ENCODE measurements around the gene WDR5. TPM values are rescaled to one million over a fixed set of nuclear protein-coding genes. Genes with fewer than 3 reads are reported as not detected.

Gene WDR5
- total and polyA plus RNA-seq, 4 donors, result 15.7 to 27.3 (median 21.6) TPM

DNA sequence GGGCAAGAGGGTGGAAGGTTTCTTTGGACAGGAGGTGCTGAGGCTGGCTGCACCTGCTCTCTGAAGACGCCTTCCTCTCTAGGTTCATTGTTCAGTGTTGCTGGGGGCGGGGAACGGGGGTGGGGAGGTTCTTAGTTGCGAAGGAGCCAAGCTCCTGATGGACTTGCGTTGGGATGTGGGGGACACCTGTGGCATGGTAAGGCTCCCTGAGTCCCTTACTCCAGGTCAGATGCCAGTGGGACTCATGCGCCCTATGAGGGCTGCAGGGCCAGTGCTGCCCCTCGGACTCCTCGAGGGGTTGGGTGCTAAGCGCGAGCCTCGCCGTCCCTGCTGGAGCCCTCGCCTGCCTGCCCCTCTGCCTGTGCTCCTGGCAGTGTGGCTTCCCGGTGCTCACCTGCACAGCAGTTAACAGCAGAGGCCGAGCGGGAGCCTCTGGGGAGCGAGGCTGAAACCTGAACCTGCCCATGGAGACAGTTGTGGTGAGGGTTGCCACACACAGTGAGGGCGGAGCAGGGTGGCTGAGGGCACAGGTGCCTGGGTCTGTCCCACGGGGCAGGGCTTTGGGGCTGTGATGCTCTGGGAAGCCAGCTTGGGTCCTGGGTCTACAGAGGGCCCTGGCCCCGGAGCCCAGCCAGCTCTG, 23.0 kb downstream of the WDR5 start:
- Histone ChIP-seq H3K9ac (ENCODE audit: insufficient read depth in 1 of 2, low read length in 2 of 2) (no peak overlapping the region), H3K36me3 (ENCODE audit: control insufficient read depth in 4 of 4, insufficient read depth in 4 of 4, low read length in 4 of 4) (peaks cover 17 to 54% (median 30%) of the 10 kb centered on the region in 4 donors), H3K9me3 (ENCODE audit: control insufficient read depth in 4 of 4, insufficient read depth in 3 of 4, low read length in 3 of 4) (peaks cover 0 to 2% (median 0%) of the 10 kb centered on the region in 4 donors), H3K4me1 (ENCODE audit: control insufficient read depth in 5 of 5, insufficient read depth in 5 of 5, low read length in 5 of 5) (peaks cover 0 to 8% (median 0%) of the 10 kb centered on the region in 5 donors), H3K27me3 (ENCODE audit: control insufficient read depth in 3 of 3, insufficient read depth in 3 of 3, low read length in 2 of 3) (no peaks in the 10 kb centered on the region), H3K4me3 (no peak overlapping the region), H3K27ac (ENCODE audit: low read depth in 1 of 2, low read length in 1 of 2) (no peak overlapping the region)
- DNase-seq (no peak), ATAC-seq (ENCODE audit: insufficient read depth, low FRiP score) (no peak)
- 91 to 92% methylated on average over 20 of the region's 20 CpGs for WGBS, 2 donors
- TF ChIP-seq, protein P1, sequence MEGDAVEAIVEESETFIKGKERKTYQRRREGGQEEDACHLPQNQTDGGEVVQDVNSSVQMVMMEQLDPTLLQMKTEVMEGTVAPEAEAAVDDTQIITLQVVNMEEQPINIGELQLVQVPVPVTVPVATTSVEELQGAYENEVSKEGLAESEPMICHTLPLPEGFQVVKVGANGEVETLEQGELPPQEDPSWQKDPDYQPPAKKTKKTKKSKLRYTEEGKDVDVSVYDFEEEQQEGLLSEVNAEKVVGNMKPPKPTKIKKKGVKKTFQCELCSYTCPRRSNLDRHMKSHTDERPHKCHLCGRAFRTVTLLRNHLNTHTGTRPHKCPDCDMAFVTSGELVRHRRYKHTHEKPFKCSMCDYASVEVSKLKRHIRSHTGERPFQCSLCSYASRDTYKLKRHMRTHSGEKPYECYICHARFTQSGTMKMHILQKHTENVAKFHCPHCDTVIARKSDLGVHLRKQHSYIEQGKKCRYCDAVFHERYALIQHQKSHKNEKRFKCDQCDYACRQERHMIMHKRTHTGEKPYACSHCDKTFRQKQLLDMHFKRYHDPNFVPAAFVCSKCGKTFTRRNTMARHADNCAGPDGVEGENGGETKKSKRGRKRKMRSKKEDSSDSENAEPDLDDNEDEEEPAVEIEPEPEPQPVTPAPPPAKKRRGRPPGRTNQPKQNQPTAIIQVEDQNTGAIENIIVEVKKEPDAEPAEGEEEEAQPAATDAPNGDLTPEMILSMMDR (IDR thresholded peaks at IDR 0.05; ENCODE audit: control extremely low read depth, extremely low read depth), result no peak

DNA sequence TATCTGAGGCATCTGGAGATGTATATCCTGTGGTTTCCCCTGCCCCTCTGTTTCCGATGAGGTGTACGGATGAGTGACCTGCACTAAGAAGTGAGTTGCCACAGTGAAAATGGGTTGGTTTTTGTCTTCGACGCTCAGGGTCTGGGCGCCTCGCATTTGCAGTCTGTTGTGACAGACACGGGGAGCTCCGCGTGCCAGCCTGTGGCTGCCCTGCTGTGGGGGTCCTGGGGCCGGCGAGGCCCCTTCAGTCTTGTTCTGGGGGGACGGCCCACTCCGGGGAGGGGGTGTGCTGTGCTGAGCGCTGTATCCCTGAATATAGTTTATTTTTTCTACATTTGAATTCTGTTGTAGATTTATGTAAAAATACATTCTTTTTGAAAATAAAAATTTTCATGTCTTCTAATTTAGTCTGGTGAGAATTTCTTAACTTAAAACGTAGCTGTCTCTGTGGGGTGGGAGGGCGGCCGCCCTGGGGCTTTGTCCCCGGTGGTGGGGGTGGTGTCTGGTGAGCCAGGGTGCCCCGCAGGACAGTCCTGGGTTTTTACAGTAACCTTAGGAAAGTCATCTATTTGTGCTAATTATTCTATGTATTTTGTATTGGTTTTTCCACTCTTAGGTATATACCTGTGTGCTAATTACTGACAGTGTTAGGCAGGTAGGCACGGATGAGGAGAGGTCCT, 23.8 kb downstream of the WDR5 start:
- no peak overlapping the region for H3K4me3 ChIP-seq
- WGBS, 2 donors, result 89% methylated on average over 20 of the region's 20 CpGs
- TF ChIP-seq, protein P1 (IDR thresholded peaks at IDR 0.05; ENCODE audit: control extremely low read depth, extremely low read depth), result no peak
- H3K36me3 ChIP-seq (ENCODE audit: control insufficient read depth in 4 of 4, insufficient read depth in 4 of 4, low read length in 4 of 4), result peaks cover 15 to 46% (median 26%) of the 10 kb centered on the region in 4 donors
- ATAC-seq (ENCODE audit: insufficient read depth, low FRiP score) (no peak), DNase-seq (no peak)
- no peak overlapping the region for H3K9ac ChIP-seq (ENCODE audit: insufficient read depth in 1 of 2, low read length in 2 of 2)
- peaks cover 0 to 8% (median 0%) of the 10 kb centered on the region in 5 donors for H3K4me1 ChIP-seq (ENCODE audit: control insufficient read depth in 5 of 5, insufficient read depth in 5 of 5, low read length in 5 of 5)
- H3K9me3 ChIP-seq (ENCODE audit: control insufficient read depth in 4 of 4, insufficient read depth in 3 of 4, low read length in 3 of 4), result peaks cover 0 to 2% (median 0%) of the 10 kb centered on the region in 4 donors
- H3K27me3 ChIP-seq (ENCODE audit: control insufficient read depth in 3 of 3, insufficient read depth in 3 of 3, low read length in 2 of 3), result no peaks in the 10 kb centered on the region
- H3K27ac ChIP-seq (ENCODE audit: low read depth in 1 of 2, low read length in 1 of 2), result no peak overlapping the region

DNA sequence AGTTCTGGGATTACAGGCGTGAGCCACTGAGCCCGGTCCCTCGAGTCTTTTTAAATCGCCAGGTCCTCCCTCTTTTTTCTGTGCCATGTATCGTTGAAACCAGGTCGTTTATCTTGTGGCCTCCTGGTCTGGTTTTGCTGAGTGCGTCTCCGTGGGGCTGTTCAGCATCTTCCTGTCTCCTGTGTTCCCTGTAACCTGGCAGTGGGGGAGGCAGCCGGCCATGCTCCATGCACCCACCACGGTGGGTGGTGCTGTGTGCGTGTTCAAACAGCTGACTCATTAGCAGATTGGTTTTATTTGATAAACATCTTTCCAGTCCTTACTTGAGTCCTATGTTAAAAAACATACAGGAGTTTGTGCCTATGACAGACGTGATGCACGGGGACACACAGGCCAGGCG, 25.8 kb downstream of the WDR5 start:
- Histone ChIP-seq H3K4me1 (ENCODE audit: control insufficient read depth in 5 of 5, insufficient read depth in 5 of 5, low read length in 5 of 5) (peaks cover 0 to 8% (median 0%) of the 10 kb centered on the region in 5 donors), H3K36me3 (ENCODE audit: control insufficient read depth in 4 of 4, insufficient read depth in 4 of 4, low read length in 4 of 4) (peaks cover 0 to 27% (median 13%) of the 10 kb centered on the region in 4 donors), H3K9ac (ENCODE audit: insufficient read depth in 1 of 2, low read length in 2 of 2) (no peak overlapping the region), H3K9me3 (ENCODE audit: control insufficient read depth in 4 of 4, insufficient read depth in 3 of 4, low read length in 3 of 4) (no peaks in the 10 kb centered on the region), H3K4me3 (no peak overlapping the region), H3K27ac (ENCODE audit: low read depth in 1 of 2, low read length in 1 of 2) (no peak overlapping the region), H3K27me3 (ENCODE audit: control insufficient read depth in 3 of 3, insufficient read depth in 3 of 3, low read length in 2 of 3) (no peaks in the 10 kb centered on the region)
- WGBS, 2 donors, result 90 to 92% methylated on average over 14 of the region's 14 CpGs
- no peak for DNase-seq
- TF ChIP-seq, protein P1 (IDR thresholded peaks at IDR 0.05; ENCODE audit: control extremely low read depth, extremely low read depth), result no peak
- no peak for ATAC-seq (ENCODE audit: insufficient read depth, low FRiP score)
